ENCODE data around the gene SLC4A1AP. TPM values are rescaled to one million over a fixed set of nuclear protein-coding genes. Genes with fewer than 3 reads are reported as not detected.

Gene SLC4A1AP, protein sequence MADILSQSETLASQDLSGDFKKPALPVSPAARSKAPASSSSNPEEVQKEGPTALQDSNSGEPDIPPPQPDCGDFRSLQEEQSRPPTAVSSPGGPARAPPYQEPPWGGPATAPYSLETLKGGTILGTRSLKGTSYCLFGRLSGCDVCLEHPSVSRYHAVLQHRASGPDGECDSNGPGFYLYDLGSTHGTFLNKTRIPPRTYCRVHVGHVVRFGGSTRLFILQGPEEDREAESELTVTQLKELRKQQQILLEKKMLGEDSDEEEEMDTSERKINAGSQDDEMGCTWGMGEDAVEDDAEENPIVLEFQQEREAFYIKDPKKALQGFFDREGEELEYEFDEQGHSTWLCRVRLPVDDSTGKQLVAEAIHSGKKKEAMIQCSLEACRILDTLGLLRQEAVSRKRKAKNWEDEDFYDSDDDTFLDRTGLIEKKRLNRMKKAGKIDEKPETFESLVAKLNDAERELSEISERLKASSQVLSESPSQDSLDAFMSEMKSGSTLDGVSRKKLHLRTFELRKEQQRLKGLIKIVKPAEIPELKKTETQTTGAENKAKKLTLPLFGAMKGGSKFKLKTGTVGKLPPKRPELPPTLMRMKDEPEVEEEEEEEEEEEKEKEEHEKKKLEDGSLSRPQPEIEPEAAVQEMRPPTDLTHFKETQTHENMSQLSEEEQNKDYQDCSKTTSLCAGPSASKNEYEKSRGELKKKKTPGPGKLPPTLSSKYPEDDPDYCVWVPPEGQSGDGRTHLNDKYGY
- total RNA-seq = 24.8 and 27.9 TPM in 2 replicates

DNA sequence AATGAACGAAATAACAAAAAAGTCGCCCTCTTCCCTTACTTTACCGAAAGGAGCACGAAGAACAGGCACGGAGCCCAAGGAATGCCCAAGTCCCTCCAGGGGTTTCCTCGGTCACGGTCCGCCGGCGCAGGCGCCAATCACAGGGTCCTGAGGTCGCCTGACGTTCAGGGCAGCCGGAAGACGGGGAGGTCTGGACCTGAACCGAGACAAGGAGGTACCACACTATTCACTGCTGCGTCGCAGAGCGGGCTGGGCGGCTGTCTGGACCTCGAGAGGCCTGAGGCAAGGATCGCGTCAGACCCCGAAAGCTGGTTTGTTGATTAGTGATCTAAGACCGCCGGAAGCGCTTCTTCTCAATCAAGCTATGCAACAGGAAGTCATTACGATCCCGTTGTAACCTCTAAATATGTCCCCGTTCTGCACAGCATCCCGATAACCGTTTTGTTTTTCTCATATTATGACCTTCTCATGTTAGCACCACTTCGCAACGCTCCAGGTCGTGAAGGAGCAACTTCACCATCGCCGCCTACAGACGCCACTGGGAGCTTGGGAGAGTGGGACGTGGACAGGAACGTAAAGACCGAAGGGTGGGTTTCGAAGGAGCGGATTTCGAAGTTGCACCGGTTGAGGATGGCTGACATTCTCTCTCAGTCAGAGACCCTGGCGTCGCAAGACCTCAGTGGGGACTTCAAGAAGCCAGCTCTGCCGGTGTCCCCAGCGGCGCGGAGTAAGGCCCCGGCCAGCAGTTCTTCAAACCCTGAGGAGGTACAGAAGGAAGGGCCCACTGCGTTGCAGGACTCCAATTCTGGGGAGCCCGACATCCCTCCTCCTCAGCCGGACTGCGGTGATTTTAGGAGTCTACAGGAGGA, at the start of gene SLC4A1AP, which contains the start of gene SUPT7L:
Gene SLC4A1AP, plus strand, starts transcription at position 605 of the 869 bp plus-strand sequence. Its CDS starts 26 bp downstream, at position 631.
Gene SUPT7L, minus strand, starts transcription at position 330 of the 869 bp plus-strand sequence. CDS start 1,422 bp downstream, outside the sequence.
- TF ChIP-seq, protein P1, sequence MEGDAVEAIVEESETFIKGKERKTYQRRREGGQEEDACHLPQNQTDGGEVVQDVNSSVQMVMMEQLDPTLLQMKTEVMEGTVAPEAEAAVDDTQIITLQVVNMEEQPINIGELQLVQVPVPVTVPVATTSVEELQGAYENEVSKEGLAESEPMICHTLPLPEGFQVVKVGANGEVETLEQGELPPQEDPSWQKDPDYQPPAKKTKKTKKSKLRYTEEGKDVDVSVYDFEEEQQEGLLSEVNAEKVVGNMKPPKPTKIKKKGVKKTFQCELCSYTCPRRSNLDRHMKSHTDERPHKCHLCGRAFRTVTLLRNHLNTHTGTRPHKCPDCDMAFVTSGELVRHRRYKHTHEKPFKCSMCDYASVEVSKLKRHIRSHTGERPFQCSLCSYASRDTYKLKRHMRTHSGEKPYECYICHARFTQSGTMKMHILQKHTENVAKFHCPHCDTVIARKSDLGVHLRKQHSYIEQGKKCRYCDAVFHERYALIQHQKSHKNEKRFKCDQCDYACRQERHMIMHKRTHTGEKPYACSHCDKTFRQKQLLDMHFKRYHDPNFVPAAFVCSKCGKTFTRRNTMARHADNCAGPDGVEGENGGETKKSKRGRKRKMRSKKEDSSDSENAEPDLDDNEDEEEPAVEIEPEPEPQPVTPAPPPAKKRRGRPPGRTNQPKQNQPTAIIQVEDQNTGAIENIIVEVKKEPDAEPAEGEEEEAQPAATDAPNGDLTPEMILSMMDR (IDR thresholded peaks at IDR 0.05; ENCODE audit: extremely low read depth, low read depth, low read length) = no peak
- peaks cover 61% of the 10 kb centered on the region for H3K79me2 ChIP-seq (ENCODE audit: insufficient read depth, low read length)

DNA sequence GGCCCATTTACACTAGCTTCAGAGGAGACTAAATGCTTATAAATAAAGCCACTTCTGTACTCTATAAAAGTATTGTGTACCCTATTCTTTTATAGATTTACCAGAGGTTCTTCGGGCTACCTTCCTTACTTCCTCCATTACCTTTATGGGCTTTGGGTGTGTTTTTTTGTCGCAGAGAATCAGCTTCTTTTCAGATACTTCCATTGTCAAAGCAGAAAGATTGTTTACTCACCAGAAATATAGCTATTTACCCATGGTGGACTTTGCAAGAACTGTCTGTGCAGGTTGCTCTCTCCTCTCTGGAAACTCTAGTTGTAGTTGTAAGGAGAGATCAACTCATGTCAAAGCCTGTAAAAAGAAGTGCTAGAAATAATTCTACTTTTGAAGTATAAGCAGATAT, 49.7 kb upstream of the SLC4A1AP start:
- Histone ChIP-seq H3K4me3 (ENCODE audit: insufficient read depth, low read length) (no peak overlapping the region), H2AFZ (ENCODE audit: low read length) (no peak overlapping the region), H4K20me1 (ENCODE audit: insufficient read depth, low read length) (peaks cover 2% of the 10 kb centered on the region), H3K4me1 (ENCODE audit: insufficient read depth, low read length) (no peaks in the 10 kb centered on the region), H3K9me3 (ENCODE audit: low read depth, low read length) (no peaks in the 10 kb centered on the region), H3K79me2 (ENCODE audit: insufficient read depth, low read length) (peaks cover 28% of the 10 kb centered on the region), H3K36me3 (ENCODE audit: insufficient read depth, low read length) (peaks cover 50% of the 10 kb centered on the region), H3K27ac (ENCODE audit: low read depth, low read length) (no peak overlapping the region), H3K4me2 (ENCODE audit: insufficient read depth, low read length) (no peak overlapping the region), H3K27me3 (ENCODE audit: insufficient read depth, low read length) (no peaks in the 10 kb centered on the region)
- TF ChIP-seq, protein P1 (IDR thresholded peaks at IDR 0.05; ENCODE audit: extremely low read depth, low read depth, low read length) = no peak
- no peak for DNase-seq (ENCODE audit: insufficient read length, low spot score, missing footprints)

More for the DNA sequence above, at the start of gene SLC4A1AP, which contains the start of gene SUPT7L:
- peak; percentile 80 for DNase-seq (ENCODE audit: insufficient read length, low spot score, missing footprints)
- no peaks in the 10 kb centered on the region for H3K27me3 ChIP-seq (ENCODE audit: insufficient read depth, low read length)
- H3K4me2 ChIP-seq (ENCODE audit: insufficient read depth, low read length) = peak within 1 kb of the TSS; percentile 99
- no peaks in the 10 kb centered on the region for H3K9me3 ChIP-seq (ENCODE audit: low read depth, low read length)
- peaks cover 35% of the 10 kb centered on the region for H3K36me3 ChIP-seq (ENCODE audit: insufficient read depth, low read length)
- H2AFZ ChIP-seq (ENCODE audit: low read length) = peak within 1 kb of the TSS; percentile 100
- H4K20me1 ChIP-seq (ENCODE audit: insufficient read depth, low read length) = no peaks in the 10 kb centered on the region
- peaks cover 25% of the 10 kb centered on the region for H3K4me1 ChIP-seq (ENCODE audit: insufficient read depth, low read length)
- peak within 1 kb of the TSS; percentile 97 for H3K4me3 ChIP-seq (ENCODE audit: insufficient read depth, low read length)
- peak within 1 kb of the TSS; percentile 97 for H3K27ac ChIP-seq (ENCODE audit: low read depth, low read length)

DNA sequence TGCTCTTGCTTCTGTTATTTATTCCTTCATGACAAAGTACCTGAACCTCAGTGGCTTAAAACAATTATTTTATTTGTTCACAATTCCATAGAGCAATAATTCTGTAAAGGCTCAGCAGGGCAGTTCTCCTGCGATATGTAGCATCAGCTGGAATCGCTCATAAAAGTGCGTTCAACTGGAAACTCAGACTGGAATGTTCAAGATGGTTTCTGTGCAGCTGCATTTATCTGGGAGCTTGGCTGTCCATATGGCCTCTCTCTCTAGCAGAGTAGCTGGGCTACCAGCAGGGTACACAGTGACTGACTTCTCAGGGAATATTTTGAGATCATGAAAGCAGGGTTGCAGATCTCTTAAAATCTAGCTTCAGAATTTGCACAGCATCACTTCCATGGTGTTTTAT, 48.4 kb upstream of the SLC4A1AP start:
- H3K4me3 ChIP-seq (ENCODE audit: insufficient read depth, low read length) = no peak overlapping the region
- no peak overlapping the region for H3K27ac ChIP-seq (ENCODE audit: low read depth, low read length)
- no peak overlapping the region for H3K4me2 ChIP-seq (ENCODE audit: insufficient read depth, low read length)
- peaks cover 47% of the 10 kb centered on the region for H3K36me3 ChIP-seq (ENCODE audit: insufficient read depth, low read length)
- H4K20me1 ChIP-seq (ENCODE audit: insufficient read depth, low read length) = peaks cover 2% of the 10 kb centered on the region
- H2AFZ ChIP-seq (ENCODE audit: low read length) = no peak overlapping the region
- H3K9me3 ChIP-seq (ENCODE audit: low read depth, low read length) = no peaks in the 10 kb centered on the region
- DNase-seq (ENCODE audit: insufficient read length, low spot score, missing footprints) = no peak
- no peaks in the 10 kb centered on the region for H3K27me3 ChIP-seq (ENCODE audit: insufficient read depth, low read length)
- no peaks in the 10 kb centered on the region for H3K4me1 ChIP-seq (ENCODE audit: insufficient read depth, low read length)
- H3K79me2 ChIP-seq (ENCODE audit: insufficient read depth, low read length) = peaks cover 22% of the 10 kb centered on the region
- TF ChIP-seq, protein P1 (IDR thresholded peaks at IDR 0.05; ENCODE audit: extremely low read depth, low read depth, low read length) = no peak
